WERI-Rb-1 (cell line): ENCODE measurements around the gene HTR3D.

Experiments
- DNase-seq: peaks from one replicate; pipeline ENCODE4 v3.0.0-alpha.2; 2020
- H3K27ac ChIP-seq: fragments of 250-450 bp; sonication (Bioruptor Pico); 2 replicates; pipeline ENCODE4 v1.5.1; 2020; ENCODE audit warnings: mild to moderate bottlenecking, moderate library complexity
- H3K27me3 ChIP-seq: fragments of 250-450 bp; sonication (Bioruptor Pico); 2 replicates; pipeline ENCODE4 v1.5.1; 2021; ENCODE audit warnings: mild to moderate bottlenecking, low read depth, moderate library complexity; ENCODE audit not compliant: insufficient read depth, severe bottlenecking
- H3K36me3 ChIP-seq: fragments of 250-450 bp; sonication (Bioruptor Pico); 2 replicates; pipeline ENCODE4 v1.5.1; 2020; ENCODE audit warnings: mild to moderate bottlenecking, moderate library complexity
- H3K4me3 ChIP-seq: 2 replicates; pipeline ENCODE4 v1.5.1; 2011; ENCODE audit warnings: low read depth, mild to moderate bottlenecking, control low read depth, low read length
- H3K9me3 ChIP-seq: fragments of 250-450 bp; sonication (Bioruptor Pico); 2 replicates; pipeline ENCODE4 v1.5.1; 2021; ENCODE audit warnings: mild to moderate bottlenecking, moderate library complexity; ENCODE audit not compliant: severe bottlenecking
- TF ChIP-seq, protein P1 (sequence below): IDR thresholded peaks from 2 replicates; pipeline ENCODE4 v1.5.1; 2011; ENCODE audit warnings: low read depth, mild to moderate bottlenecking, control low read depth, inconsistent platforms, low read length

Gene HTR3D

GRCh38 chr3:184082465-184082864 is 50.9 kb downstream of the HTR3D start:
- DNase-seq: no peak
- Histone ChIP-seq H3K9me3 (no peaks in the 10 kb centered on the region), H3K36me3 (no peaks in the 10 kb centered on the region), H3K4me3 (no peak overlapping the region), H3K27ac (no peak overlapping the region), H3K27me3 (no peaks in the 10 kb centered on the region)
- TF ChIP-seq, protein P1, sequence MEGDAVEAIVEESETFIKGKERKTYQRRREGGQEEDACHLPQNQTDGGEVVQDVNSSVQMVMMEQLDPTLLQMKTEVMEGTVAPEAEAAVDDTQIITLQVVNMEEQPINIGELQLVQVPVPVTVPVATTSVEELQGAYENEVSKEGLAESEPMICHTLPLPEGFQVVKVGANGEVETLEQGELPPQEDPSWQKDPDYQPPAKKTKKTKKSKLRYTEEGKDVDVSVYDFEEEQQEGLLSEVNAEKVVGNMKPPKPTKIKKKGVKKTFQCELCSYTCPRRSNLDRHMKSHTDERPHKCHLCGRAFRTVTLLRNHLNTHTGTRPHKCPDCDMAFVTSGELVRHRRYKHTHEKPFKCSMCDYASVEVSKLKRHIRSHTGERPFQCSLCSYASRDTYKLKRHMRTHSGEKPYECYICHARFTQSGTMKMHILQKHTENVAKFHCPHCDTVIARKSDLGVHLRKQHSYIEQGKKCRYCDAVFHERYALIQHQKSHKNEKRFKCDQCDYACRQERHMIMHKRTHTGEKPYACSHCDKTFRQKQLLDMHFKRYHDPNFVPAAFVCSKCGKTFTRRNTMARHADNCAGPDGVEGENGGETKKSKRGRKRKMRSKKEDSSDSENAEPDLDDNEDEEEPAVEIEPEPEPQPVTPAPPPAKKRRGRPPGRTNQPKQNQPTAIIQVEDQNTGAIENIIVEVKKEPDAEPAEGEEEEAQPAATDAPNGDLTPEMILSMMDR: no peak

DNA sequence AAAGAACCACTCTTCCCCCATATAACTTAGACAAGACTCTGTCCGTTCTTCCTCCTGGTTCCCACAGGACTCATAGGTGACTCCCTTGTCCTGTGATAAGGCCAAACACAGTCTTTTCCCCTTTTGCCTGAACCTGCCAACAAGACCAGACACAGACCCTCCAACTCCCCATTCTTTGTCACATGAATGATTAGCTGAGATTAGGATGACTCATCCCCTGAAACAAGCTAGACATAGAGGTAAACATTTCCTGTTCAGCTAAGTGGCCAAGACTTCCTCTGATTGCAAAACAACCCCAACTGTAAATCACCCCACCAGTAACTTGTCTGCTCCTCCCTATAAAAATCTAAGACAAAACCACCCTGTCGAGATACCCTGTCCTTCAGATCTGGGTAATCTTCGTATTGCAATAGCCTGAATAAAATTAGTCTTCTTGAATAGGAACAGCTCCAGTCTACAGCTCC is 53.9 kb downstream of the HTR3D start:
- Histone ChIP-seq H3K4me3 (no peak overlapping the region), H3K36me3 (no peaks in the 10 kb centered on the region), H3K27me3 (no peaks in the 10 kb centered on the region), H3K9me3 (no peaks in the 10 kb centered on the region), H3K27ac (no peak overlapping the region)
- TF ChIP-seq, protein P1: no peak
- no peak for DNase-seq
